ENCODE data around the gene TMEM41B. TPM values are rescaled to one million over a fixed set of nuclear protein-coding genes. Genes with fewer than 3 reads are reported as not detected.

TMEM41B gene
- total and polyA plus RNA-seq, 4 donors, result 11.8 to 52.0 (median 23.3) TPM

DNA sequence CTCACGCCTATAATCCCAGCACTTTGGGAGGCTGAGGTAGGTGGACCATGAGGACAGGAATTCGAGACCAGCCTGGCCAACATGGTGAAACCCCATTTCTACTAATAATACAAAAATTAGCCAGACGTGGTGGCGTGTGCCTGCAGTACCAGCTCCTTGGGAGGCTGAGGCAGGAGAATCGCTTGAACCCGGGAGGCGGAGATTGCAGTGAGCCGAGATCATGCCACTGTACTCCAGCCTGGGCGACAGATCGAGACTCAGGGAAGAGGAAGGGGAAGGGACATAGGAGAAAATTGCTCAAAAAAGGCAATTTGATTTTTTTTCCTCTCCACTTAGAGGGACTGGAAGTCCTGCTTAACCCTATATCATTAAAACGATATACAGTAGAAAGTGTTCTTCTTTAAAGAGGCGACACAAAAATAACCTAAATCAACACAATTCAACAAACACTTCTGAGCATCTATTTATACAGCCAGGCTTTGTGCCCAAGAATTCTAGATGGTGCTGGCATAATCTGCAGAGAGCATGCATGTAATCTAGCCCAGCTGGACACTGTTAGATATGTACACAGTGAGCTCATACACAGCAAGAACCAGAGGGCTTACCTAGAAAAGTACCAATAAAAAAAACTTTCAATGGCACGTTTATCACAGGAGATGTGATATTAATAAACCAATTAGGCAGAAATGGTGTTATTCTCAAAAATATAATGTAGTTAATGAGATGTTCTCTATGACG lies 28.4 kb downstream of the TMEM41B start:
- H3K27me3 ChIP-seq (ENCODE audit: control insufficient read depth in 4 of 4, insufficient read depth in 4 of 4, low read length in 3 of 4), result no peaks in the 10 kb centered on the region
- H3K27ac ChIP-seq (ENCODE audit: low read depth in 1 of 2, low read length in 2 of 2), result no peak overlapping the region
- no peak for TF ChIP-seq TAF1 (conservative IDR thresholded peaks at IDR 0.05)
- TF ChIP-seq RXRA (IDR thresholded peaks at IDR 0.05), result no peak
- TF ChIP-seq YY1 (IDR thresholded peaks at IDR 0.05), result no peak
- TF ChIP-seq JUND (IDR thresholded peaks at IDR 0.05), result no peak
- no peak for TF ChIP-seq EGR1 (IDR thresholded peaks at IDR 0.05; ENCODE audit: low read depth in 2 of 2)
- TF ChIP-seq, protein P1, sequence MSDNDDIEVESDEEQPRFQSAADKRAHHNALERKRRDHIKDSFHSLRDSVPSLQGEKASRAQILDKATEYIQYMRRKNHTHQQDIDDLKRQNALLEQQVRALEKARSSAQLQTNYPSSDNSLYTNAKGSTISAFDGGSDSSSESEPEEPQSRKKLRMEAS (IDR thresholded peaks at IDR 0.05), result no peak
- no peak for TF ChIP-seq HNF4G (IDR thresholded peaks at IDR 0.05)
- no peak for TF ChIP-seq NR2F2 (IDR thresholded peaks at IDR 0.05)
- no peak for TF ChIP-seq RAD21 (IDR thresholded peaks at IDR 0.05)
- TF ChIP-seq FOXA1 (IDR thresholded peaks at IDR 0.05), result no peak
- TF ChIP-seq SP1 (IDR thresholded peaks at IDR 0.05), result no peak
- TF ChIP-seq, protein P2, sequence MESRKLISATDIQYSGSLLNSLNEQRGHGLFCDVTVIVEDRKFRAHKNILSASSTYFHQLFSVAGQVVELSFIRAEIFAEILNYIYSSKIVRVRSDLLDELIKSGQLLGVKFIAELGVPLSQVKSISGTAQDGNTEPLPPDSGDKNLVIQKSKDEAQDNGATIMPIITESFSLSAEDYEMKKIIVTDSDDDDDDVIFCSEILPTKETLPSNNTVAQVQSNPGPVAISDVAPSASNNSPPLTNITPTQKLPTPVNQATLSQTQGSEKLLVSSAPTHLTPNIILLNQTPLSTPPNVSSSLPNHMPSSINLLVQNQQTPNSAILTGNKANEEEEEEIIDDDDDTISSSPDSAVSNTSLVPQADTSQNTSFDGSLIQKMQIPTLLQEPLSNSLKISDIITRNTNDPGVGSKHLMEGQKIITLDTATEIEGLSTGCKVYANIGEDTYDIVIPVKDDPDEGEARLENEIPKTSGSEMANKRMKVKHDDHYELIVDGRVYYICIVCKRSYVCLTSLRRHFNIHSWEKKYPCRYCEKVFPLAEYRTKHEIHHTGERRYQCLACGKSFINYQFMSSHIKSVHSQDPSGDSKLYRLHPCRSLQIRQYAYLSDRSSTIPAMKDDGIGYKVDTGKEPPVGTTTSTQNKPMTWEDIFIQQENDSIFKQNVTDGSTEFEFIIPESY (IDR thresholded peaks at IDR 0.05), result no peak
- no peak for TF ChIP-seq FOXA2 (IDR thresholded peaks at IDR 0.05)
- TF ChIP-seq, protein P3, sequence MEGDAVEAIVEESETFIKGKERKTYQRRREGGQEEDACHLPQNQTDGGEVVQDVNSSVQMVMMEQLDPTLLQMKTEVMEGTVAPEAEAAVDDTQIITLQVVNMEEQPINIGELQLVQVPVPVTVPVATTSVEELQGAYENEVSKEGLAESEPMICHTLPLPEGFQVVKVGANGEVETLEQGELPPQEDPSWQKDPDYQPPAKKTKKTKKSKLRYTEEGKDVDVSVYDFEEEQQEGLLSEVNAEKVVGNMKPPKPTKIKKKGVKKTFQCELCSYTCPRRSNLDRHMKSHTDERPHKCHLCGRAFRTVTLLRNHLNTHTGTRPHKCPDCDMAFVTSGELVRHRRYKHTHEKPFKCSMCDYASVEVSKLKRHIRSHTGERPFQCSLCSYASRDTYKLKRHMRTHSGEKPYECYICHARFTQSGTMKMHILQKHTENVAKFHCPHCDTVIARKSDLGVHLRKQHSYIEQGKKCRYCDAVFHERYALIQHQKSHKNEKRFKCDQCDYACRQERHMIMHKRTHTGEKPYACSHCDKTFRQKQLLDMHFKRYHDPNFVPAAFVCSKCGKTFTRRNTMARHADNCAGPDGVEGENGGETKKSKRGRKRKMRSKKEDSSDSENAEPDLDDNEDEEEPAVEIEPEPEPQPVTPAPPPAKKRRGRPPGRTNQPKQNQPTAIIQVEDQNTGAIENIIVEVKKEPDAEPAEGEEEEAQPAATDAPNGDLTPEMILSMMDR (IDR thresholded peaks at IDR 0.05; ENCODE audit: low read depth, low read length, missing input control), result no peak
- TF ChIP-seq, protein P4, sequence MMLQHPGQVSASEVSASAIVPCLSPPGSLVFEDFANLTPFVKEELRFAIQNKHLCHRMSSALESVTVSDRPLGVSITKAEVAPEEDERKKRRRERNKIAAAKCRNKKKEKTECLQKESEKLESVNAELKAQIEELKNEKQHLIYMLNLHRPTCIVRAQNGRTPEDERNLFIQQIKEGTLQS (IDR thresholded peaks at IDR 0.05), result no peak
- no peaks in the 10 kb centered on the region for H3K4me1 ChIP-seq (ENCODE audit: control insufficient read depth in 4 of 4, insufficient read depth in 4 of 4, low read length in 3 of 4)
- 96% methylated on average over 14 of the region's 14 CpGs for WGBS
- no peaks in the 10 kb centered on the region for H3K9me3 ChIP-seq (ENCODE audit: control insufficient read depth in 4 of 4, low read length in 3 of 4)
- no peak overlapping the region for H3K4me3 ChIP-seq (ENCODE audit: low read depth in 1 of 3, low read length in 3 of 3)
- DNase-seq (ENCODE audit: low spot score), result no peak
- no peak overlapping the region for H3K9ac ChIP-seq (ENCODE audit: low read depth in 1 of 2, low read length in 2 of 2)
- peaks cover 7 to 14% (median 10%) of the 10 kb centered on the region in 4 donors for H3K36me3 ChIP-seq (ENCODE audit: control insufficient read depth in 4 of 4, insufficient read depth in 3 of 4, low read depth in 1 of 4, low read length in 3 of 4)

DNA sequence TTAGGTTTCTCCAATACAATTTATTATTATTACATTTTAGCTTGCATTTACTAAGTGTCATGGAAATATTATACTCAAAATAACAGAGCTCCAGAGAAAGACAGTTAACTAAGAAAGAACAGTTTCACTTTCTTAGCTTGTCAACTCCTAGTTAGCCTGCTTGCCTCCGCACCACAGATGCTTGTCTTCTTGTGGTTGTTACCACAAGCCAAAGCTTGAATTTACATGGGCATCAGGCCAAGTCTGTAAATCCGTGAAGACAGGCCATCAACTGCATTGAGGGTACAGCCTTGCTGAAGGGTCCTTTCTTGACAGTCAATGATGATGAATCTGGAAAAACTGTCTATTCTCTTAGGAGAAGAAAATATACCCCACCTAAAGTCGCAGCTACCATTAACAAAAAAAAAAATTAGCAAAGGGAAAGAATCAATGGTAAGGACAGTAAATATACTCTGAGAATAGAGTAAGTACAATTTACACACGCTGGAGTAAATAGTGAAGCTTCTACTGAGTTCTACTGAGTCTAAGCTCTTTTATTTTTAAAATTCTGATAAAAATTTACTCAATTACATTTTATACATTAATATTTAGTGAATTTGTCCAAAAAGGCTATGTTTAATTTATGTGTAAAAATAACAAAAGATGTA lies 33.6 kb downstream of the TMEM41B start:
- no peak for DNase-seq (ENCODE audit: low spot score)
- no peak overlapping the region for H3K4me3 ChIP-seq (ENCODE audit: low read depth in 1 of 3, low read length in 3 of 3)
- H3K27ac ChIP-seq (ENCODE audit: low read depth in 1 of 2, low read length in 2 of 2), result no peak overlapping the region
- H3K9me3 ChIP-seq (ENCODE audit: control insufficient read depth in 4 of 4, low read length in 3 of 4), result no peaks in the 10 kb centered on the region
- no peaks in the 10 kb centered on the region for H3K4me1 ChIP-seq (ENCODE audit: control insufficient read depth in 4 of 4, insufficient read depth in 4 of 4, low read length in 3 of 4)
- no peak overlapping the region for H3K9ac ChIP-seq (ENCODE audit: low read depth in 1 of 2, low read length in 2 of 2)
- peaks cover 2 to 8% (median 6%) of the 10 kb centered on the region in 4 donors for H3K36me3 ChIP-seq (ENCODE audit: control insufficient read depth in 4 of 4, insufficient read depth in 3 of 4, low read depth in 1 of 4, low read length in 3 of 4)
- TF ChIP-seq EGR1 (IDR thresholded peaks at IDR 0.05; ENCODE audit: low read depth in 2 of 2) (no peak), HNF4G (IDR thresholded peaks at IDR 0.05) (no peak), FOXA2 (IDR thresholded peaks at IDR 0.05) (no peak), RXRA (IDR thresholded peaks at IDR 0.05) (no peak), HNF4A (conservative IDR thresholded peaks at IDR 0.05) (no peak), FOXA1 (IDR thresholded peaks at IDR 0.05) (no peak)
- TF ChIP-seq, protein P4 (IDR thresholded peaks at IDR 0.05), result no peak
- H3K27me3 ChIP-seq (ENCODE audit: control insufficient read depth in 4 of 4, insufficient read depth in 4 of 4, low read length in 3 of 4), result no peaks in the 10 kb centered on the region
- WGBS, result 53% methylated on average over 4 of the region's 4 CpGs

All from liver (tissue), 9 donors.